Fibroblast of lung (primary cell): ENCODE data around the gene FN3K. TPM values are rescaled to one million over a fixed set of nuclear protein-coding genes. Genes with fewer than 3 reads are reported as not detected.
A peak's percentile ranks its signal among the peaks of the same experiment; 100 is the strongest.

ENCODE experiments used
- DNase-seq, 2 donors: peaks; one replicate each; pipeline versions ENCODE4 v3.0.0 to v3.0.0-alpha.2; 2010; ENCODE audit warnings: low read depth in 2 of 2
- H2AFZ ChIP-seq: 2 replicates; pipeline ENCODE4 v1.5.1; 2012; ENCODE audit warnings: low read length, control low read depth, inconsistent platforms
- H3K27ac ChIP-seq: 2 replicates; pipeline ENCODE4 v1.5.1; 2011; ENCODE audit warnings: low read length, control low read depth; ENCODE audit not compliant: insufficient read depth
- H3K27me3 ChIP-seq: 2 replicates; pipeline ENCODE4 v1.5.1; 2011; ENCODE audit warnings: mild to moderate bottlenecking, low read length; ENCODE audit not compliant: control insufficient read depth, insufficient read depth
- H3K36me3 ChIP-seq: 2 replicates; pipeline ENCODE4 v1.5.1; 2011; ENCODE audit warnings: low read length; ENCODE audit not compliant: control insufficient read depth, insufficient read depth
- H3K4me1 ChIP-seq: 2 replicates; pipeline ENCODE4 v1.5.1; 2011; ENCODE audit warnings: low read length; ENCODE audit not compliant: control insufficient read depth, insufficient read depth; ENCODE audit errors: extremely low read depth
- H3K4me2 ChIP-seq: 2 replicates; pipeline ENCODE4 v1.5.1; 2011; ENCODE audit warnings: low read length, control low read depth; ENCODE audit not compliant: insufficient read depth; ENCODE audit errors: extremely low read depth
- H3K4me3 ChIP-seq, 4 experiments: fragments of 200-600 bp in 1 of 4; sonication (generic) in 1 of 4; replicated peaks in 1 of 4; 2 replicates each; pipeline ENCODE4 v1.5.1; 2011 to 2016; ENCODE audit warnings: low read length in 4 of 4, low read depth in 3 of 4, mild to moderate bottlenecking in 3 of 4, control low read depth in 2 of 4, inconsistent platforms in 1 of 4, mixed read lengths in 1 of 4; ENCODE audit not compliant: insufficient read depth in 1 of 4; ENCODE audit errors: control extremely low read depth in 1 of 4
- H3K79me2 ChIP-seq: 2 replicates; pipeline ENCODE4 v1.5.1; 2012; ENCODE audit warnings: mild to moderate bottlenecking, low read length, inconsistent platforms; ENCODE audit not compliant: control insufficient read depth, insufficient read depth
- H3K9ac ChIP-seq: 2 replicates; pipeline ENCODE4 v1.5.1; 2011; ENCODE audit warnings: mild to moderate bottlenecking, low read length, control low read depth; ENCODE audit not compliant: insufficient read depth
- H3K9me3 ChIP-seq: 2 replicates; pipeline ENCODE4 v1.5.1; 2012; ENCODE audit warnings: low read depth, low read length; ENCODE audit not compliant: control insufficient read depth, insufficient read depth
- H4K20me1 ChIP-seq: 2 replicates; pipeline ENCODE4 v1.5.1; 2011; ENCODE audit warnings: low read length; ENCODE audit not compliant: control insufficient read depth, insufficient read depth; ENCODE audit errors: extremely low read depth
- EZH2 ChIP-seq: IDR thresholded peaks from 2 replicates; pipeline ENCODE4 v1.5.1; 2012; ENCODE audit warnings: low read length, control low read depth, mild to moderate bottlenecking; ENCODE audit errors: missing control alignments
- polyA plus RNA-seq, 2 donors: library from polyadenylated mRNA; depleted of rRNA in 1 of 2; stranded (reverse) in 1 of 2; unstranded in 1 of 2; fragments of >200 nt; gene quantifications; 2 replicates each; pipeline ENCODE4 v1.2.1, GENCODE V29; 2011 to 2012; ENCODE audit warnings: missing spikeins in 1 of 2
- total RNA-seq: library from RNA; depleted of rRNA; stranded (reverse); fragments of >200 nt; gene quantifications from 2 replicates; pipeline ENCODE4 v1.2.1, GENCODE V29; 2014
- TF ChIP-seq, protein P1 (sequence below), 2 donors: IDR thresholded peaks in 1 of 2; conservative IDR thresholded peaks in 1 of 2; 1 replicate in 1 of 2; 2 replicates in 1 of 2; pipeline ENCODE4 v1.5.1; 2011 to 2012; ENCODE audit warnings: low read length in 2 of 2, control low read depth in 1 of 2, inconsistent platforms in 1 of 2, low read depth in 1 of 2, mild to moderate bottlenecking in 1 of 2

The FN3K gene
- total and polyA plus RNA-seq, 2 donors (not counting 1 experiment from before 2014, with no cell fraction given) = 0.61 to 8.9 TPM

DNA sequence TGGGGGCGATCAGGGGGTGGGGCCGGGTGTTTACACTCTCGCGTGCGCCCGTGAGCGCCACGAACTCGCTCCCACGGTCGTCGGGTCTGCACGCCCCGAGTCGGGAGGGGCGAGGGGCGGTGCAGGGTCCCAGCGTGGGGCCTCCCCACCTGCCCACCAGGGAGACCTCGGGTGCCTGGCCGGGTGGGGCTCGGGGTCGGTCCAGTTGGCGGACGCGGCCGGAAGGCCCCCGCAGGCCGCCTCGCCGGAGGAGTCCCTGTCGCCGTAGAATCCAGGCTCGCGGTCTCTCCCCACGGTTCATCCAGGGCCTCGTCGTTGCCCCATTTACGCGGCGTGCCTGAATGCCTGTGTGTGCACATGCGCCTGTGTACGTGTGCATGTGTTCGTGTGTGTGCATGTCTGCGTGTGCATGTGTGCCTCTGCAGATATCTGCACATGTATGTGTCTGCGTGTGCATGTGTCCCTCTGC, 36.4 kb upstream of the FN3K start:
- peak overlapping the region; percentile 30 for H3K9ac ChIP-seq
- H3K4me1 ChIP-seq = peaks cover 5% of the 10 kb centered on the region
- H3K27me3 ChIP-seq = peaks cover 6% of the 10 kb centered on the region
- DNase-seq = peak in 1 of 2 donors; percentile 8
- peak overlapping the region; percentile 53 to 69 (median 54) for H3K4me3 ChIP-seq
- H4K20me1 ChIP-seq = no peaks in the 10 kb centered on the region
- peak overlapping the region; percentile 47 for H2AFZ ChIP-seq
- TF ChIP-seq, protein P1, sequence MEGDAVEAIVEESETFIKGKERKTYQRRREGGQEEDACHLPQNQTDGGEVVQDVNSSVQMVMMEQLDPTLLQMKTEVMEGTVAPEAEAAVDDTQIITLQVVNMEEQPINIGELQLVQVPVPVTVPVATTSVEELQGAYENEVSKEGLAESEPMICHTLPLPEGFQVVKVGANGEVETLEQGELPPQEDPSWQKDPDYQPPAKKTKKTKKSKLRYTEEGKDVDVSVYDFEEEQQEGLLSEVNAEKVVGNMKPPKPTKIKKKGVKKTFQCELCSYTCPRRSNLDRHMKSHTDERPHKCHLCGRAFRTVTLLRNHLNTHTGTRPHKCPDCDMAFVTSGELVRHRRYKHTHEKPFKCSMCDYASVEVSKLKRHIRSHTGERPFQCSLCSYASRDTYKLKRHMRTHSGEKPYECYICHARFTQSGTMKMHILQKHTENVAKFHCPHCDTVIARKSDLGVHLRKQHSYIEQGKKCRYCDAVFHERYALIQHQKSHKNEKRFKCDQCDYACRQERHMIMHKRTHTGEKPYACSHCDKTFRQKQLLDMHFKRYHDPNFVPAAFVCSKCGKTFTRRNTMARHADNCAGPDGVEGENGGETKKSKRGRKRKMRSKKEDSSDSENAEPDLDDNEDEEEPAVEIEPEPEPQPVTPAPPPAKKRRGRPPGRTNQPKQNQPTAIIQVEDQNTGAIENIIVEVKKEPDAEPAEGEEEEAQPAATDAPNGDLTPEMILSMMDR (conservative IDR thresholded peaks at IDR 0.05 in 1 of 2, IDR thresholded peaks at IDR 0.05 in 1 of 2; ENCODE audit: low read depth in 1 of 2, low read length in 2 of 2) = no peak
- no peak for TF ChIP-seq EZH2
- H3K4me2 ChIP-seq = peak overlapping the region; percentile 82
- H3K36me3 ChIP-seq = no peaks in the 10 kb centered on the region
- no peaks in the 10 kb centered on the region for H3K79me2 ChIP-seq
- no peaks in the 10 kb centered on the region for H3K9me3 ChIP-seq
- H3K27ac ChIP-seq = no peak overlapping the region

DNA sequence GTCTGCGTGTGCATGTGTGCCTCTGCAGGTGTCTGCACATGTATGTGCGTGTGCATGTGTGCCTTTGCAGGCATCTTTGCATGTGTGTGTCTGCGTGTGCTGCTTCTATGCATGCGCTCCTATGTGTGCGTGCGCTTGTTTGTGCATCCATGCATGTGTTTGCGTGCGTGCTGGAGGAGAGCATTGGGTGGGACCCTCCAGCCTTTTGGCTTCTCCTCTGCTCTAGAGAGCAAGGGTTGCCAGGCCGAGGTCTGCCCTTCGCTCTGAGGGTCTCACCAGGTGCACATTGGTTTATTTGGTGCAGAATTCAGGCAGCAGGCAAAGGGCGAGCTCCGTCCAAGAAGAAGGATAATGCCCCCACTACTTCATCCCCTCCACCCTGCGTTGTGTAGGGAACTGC, 35.9 kb upstream of the FN3K start:
- peaks cover 6% of the 10 kb centered on the region for H3K27me3 ChIP-seq
- DNase-seq = no peak
- H3K36me3 ChIP-seq = no peaks in the 10 kb centered on the region
- no peak overlapping the region for H3K27ac ChIP-seq
- no peaks in the 10 kb centered on the region for H3K9me3 ChIP-seq
- no peaks in the 10 kb centered on the region for H3K79me2 ChIP-seq
- TF ChIP-seq, protein P1 (conservative IDR thresholded peaks at IDR 0.05 in 1 of 2, IDR thresholded peaks at IDR 0.05 in 1 of 2; ENCODE audit: low read depth in 1 of 2, low read length in 2 of 2) = no peak
- no peak for TF ChIP-seq EZH2
- H3K4me2 ChIP-seq = no peak overlapping the region
- H3K4me1 ChIP-seq = peaks cover 5% of the 10 kb centered on the region
- H2AFZ ChIP-seq = no peak overlapping the region
- H4K20me1 ChIP-seq = no peaks in the 10 kb centered on the region
- no peak overlapping the region for H3K9ac ChIP-seq
- H3K4me3 ChIP-seq = peak overlapping the region in 2 of 4 experiments; percentile 53 to 69

DNA sequence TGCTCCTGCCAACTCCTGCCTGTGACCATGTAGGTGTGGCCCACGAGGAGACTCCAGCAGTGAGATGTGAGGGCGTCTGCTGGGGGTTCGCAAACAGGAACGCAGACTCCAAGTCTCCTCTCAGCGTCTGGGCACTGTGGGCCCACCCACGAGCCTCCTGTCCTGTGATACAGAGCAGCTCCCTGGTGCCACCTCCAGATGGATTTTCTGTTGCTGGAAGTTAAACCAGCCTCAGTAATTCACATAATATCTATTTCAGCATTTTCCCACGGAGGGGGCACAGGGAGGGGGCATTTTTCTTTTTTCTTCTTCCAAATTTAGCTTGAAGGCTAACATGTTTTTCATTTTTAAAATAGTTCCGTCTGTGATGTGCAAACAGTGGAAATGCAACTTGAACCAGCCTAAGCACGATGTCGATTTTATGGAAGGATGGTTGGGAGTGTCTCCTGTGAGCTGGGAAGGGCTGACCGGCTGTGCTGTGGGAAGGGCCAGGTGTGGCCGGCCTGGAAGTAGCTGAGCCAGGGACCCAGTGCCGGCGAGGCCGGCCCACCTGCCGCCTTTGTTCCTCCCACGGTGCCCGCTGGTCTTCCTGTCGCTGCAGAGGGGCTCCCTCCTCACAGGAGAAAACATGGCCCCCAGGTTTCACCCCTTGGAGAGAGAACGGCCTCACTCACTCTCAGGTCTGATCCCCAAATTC, 33.0 kb upstream of the FN3K start:
- peaks cover 4% of the 10 kb centered on the region for H3K4me1 ChIP-seq
- H3K36me3 ChIP-seq = no peaks in the 10 kb centered on the region
- no peak overlapping the region for H3K4me3 ChIP-seq
- no peak overlapping the region for H3K9ac ChIP-seq
- H2AFZ ChIP-seq = no peak overlapping the region
- DNase-seq = no peak
- H3K9me3 ChIP-seq = no peaks in the 10 kb centered on the region
- H3K27me3 ChIP-seq = peaks cover under 1% of the 10 kb centered on the region
- no peaks in the 10 kb centered on the region for H4K20me1 ChIP-seq
- TF ChIP-seq, protein P1 (conservative IDR thresholded peaks at IDR 0.05 in 1 of 2, IDR thresholded peaks at IDR 0.05 in 1 of 2; ENCODE audit: low read depth in 1 of 2, low read length in 2 of 2) = no peak
- no peak for TF ChIP-seq EZH2
- H3K79me2 ChIP-seq = no peaks in the 10 kb centered on the region
- no peak overlapping the region for H3K4me2 ChIP-seq
- H3K27ac ChIP-seq = no peak overlapping the region
